SKM-1 treated with dmso at 0.1 percent for 144 hours (cell line): ENCODE measurements around the gene SLC5A12.
A peak's percentile ranks its signal among the peaks of the same experiment; 100 is the strongest.

Experiments
- DNase-seq: peaks from one replicate; lab custom pipeline; 2025; ENCODE audit not compliant: unreplicated experiment; lab: John Stamatoyannopoulos, UW

SLC5A12 gene

GRCh38 chr11:26721948-26722475 lies at the start of gene SLC5A12:
SLC5A12 (minus strand) TSS chr11:26722060; CDS start chr11:26721714, 346 bp downstream.
- no peak for DNase-seq

DNA sequence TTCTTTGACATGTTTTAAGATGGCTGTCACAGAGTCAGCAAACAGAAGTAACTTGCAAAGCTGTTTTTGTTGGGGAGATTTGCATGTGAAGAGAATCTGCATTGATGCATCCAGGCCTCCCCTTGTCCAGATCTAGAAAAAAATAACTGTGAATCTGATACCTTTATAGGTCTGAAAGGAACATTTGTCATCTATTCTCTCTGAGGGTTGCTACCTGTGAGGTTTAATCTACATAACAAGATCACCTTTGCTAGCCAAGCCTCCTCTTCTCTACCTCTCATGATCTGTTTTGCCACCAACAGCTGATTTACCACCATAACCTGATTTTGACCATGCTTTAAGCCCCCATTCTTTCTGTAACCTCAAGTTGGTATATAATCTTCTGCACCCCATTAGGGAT lies 47.2 kb upstream of the SLC5A12 start:
- no peak for DNase-seq

DNA sequence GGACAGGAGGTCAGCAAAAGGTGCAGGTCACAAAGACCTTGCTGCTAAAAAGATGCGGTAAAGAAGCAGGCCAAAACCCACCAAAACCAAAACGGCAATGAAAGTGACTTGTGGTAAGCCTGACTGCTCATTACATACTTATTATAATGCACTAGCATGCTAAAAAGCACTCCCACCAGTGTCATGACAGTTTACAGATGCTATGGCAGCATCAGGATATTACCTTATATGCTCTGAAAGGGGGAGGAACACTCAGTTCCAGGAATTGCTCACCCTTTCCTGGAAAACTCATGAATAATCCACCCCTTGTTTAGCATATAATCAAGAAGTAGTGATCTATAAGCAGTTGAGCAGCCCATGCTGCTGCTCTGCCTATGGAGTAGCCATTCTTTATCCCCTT lies 45.2 kb upstream of the SLC5A12 start:
- DNase-seq = no peak

GRCh38 chr11:26765323-26765722 lies 43.5 kb upstream of the SLC5A12 start:
- no peak for DNase-seq

DNA sequence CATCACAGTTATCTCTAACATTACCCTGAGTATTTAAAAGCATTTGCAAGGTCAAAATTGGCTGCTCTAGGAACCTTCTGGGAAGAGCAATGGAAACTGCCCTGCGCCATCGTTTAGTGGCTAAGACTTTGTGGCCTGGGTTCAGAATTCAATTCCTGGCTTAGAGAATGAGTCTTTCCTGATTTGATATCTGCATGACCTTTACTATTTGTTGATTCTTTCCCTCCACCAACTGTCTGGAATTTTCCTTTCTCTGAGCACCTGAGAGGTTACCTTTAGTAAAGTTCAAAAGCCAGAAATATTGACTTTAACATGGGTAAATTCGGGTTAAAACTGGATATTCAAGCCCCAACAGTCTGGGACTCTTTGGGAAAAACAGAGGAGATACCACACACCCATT lies 43.0 kb upstream of the SLC5A12 start:
- DNase-seq = no peak

- no peak for DNase-seq
Measured at GRCh38 chr11:26764315-26764714, 42.5 kb upstream of the SLC5A12 start.

- DNase-seq = no peak
Measured at GRCh38 chr11:26762089-26762488, 40.2 kb upstream of the SLC5A12 start.

DNA sequence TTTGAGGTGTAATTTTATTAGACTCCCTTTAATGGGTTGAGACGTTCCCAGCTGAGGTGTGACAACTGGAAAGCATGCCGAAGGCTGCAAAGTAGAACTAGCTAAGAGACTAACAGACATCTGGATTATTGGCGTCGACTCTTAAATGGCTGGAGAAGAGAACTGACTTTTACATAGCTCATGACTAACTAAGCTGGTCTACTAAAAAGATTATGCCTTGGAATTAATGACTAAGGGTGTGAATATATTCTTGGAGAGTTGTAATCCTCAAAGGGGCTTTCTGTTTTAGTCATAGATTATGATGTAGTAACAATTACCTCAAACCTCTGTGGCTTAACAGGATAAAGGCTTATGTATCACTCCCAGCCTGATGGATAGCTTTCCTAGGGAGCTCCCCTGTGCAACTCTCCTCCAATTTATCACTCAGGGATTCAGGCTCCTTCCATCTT lies 39.5 kb upstream of the SLC5A12 start:
- DNase-seq = no peak

- no peak for DNase-seq
Measured at GRCh38 chr11:26757995-26758394, 36.1 kb upstream of the SLC5A12 start.

DNA sequence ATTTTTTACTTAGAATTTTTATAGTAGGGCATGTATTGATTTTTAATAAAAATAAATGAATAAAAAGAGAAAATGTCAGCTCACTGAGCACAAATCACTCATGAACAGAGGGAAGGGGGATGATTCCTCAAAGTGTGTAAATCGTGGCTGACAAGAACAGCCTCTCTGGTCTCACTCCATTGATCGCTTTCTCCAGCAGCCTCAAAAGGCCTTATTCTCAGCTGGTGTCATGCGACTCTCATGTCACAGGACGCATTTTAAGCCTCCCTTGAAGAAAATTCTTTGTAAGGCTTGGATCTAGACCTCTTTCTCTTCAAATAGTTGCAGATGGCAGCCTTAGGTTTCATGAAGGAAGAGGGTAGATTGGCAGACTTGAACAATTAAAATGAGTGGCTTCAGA lies 33.9 kb upstream of the SLC5A12 start:
- DNase-seq = no peak

GRCh38 chr11:26753723-26754504 lies 32.1 kb upstream of the SLC5A12 start:
- peak; percentile 43 for DNase-seq

DNA sequence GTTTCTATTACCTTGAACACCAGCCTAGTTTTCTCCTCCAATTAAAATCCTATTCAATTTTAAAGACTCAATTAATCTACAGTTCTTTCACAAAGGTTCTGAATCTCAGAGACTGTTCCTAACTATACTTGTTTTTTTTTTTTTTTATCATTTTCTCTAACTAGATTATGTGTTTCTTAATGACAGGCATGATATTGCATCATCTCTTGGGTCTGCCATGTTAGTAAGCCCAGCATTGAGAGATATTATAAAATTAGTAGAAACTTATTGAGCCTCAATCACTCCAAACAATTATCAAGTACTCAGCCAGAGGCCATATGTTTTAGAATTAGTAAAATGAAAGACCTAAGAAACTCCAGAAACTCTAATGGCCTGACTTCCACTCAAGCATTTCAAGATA lies 28.1 kb upstream of the SLC5A12 start:
- DNase-seq = no peak

- no peak for DNase-seq
Measured at GRCh38 chr11:26743622-26744021, 21.8 kb upstream of the SLC5A12 start.

DNA sequence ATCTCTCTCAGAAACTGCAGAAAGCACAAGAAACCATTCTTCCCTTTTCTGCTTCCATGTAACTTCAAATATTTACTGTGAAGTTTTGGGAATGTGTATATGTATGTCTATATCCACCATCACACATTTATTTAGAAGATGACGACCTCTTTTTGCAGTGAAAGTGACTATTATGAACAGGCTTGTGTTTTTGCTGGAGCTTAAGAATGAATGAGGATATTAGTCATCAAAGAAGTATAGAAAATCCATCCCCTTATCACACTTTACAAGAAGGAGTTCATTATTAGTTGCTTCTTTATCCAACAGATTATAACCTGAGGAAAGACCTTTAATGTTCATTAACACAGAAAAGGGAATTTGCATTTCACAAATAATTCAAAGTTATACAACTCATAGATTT lies 21.1 kb upstream of the SLC5A12 start:
- no peak for DNase-seq

- DNase-seq = no peak
Measured at GRCh38 chr11:26741036-26741435, 19.2 kb upstream of the SLC5A12 start.

DNA sequence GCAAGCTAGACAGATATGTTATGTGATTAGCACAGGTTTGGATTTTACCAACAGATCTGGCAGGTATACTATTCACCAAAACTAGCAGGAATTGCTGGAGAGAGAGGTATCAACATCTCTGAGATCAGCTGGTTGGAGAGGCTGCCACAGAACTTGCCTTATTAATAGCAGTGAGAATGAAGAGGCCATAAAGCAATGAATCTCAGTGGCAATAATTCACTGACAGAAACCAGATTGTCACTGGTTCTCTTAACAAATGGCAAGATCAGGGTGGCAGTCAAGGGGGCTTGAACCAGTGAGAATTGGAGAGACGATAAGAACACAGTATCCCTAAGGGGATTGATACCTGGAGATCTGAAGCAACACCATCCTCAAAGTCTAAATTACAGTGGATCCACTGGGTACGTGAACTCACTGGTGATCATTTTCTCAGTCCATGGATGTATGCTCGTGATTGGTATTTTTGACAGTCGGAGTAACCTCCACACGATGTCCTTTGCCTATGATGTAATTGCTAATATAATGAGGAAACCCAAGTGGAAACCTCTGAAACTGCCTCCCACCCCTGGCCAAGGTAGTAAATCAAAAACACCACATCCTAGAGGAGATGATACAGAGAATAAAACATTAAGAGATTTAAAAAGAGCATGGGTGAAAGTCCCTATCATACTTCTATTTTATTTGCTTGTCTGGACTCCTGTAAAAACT lies 17.7 kb upstream of the SLC5A12 start:
- DNase-seq = no peak

- no peak for DNase-seq
Measured at GRCh38 chr11:26734691-26735090, 12.8 kb upstream of the SLC5A12 start.

DNA sequence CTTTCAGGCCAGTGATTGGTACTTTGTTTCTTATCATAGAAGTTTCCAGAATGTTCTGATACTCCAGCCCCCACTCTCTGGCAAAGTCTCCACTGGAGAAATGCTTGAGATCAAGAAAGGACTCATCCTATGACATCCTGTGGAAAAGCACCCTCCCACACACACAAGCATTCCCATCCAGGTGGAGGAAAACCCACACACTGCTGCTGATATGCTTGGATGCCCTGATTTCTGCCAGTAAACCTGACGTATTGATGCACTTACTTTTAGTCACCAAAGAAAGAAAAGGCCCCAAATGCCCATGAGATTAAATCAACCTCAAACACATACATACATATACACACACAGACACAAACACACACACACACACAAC lies 9.2 kb upstream of the SLC5A12 start:
- no peak for DNase-seq

GRCh38 chr11:26730414-26731083 lies 8.7 kb upstream of the SLC5A12 start:
- DNase-seq = no peak

DNA sequence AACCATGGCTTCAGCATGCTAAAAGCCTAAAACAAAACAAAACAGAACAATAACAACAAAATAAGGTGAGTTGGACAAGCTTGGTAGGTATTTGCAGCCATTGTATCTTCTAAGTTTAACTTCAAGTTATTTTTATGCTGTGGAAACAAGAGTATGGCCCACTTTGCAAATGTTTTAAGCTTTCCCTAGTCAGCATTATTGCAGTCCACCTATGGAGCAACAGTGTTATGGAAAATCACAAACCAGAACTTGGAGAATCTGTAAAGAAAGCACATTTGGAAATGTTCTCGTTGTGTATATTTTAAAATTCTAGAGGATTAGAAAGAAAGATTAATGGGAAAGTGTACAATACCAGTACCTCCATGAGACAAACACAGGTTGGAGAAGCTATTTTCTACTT lies 7.4 kb upstream of the SLC5A12 start:
- no peak for DNase-seq

DNA sequence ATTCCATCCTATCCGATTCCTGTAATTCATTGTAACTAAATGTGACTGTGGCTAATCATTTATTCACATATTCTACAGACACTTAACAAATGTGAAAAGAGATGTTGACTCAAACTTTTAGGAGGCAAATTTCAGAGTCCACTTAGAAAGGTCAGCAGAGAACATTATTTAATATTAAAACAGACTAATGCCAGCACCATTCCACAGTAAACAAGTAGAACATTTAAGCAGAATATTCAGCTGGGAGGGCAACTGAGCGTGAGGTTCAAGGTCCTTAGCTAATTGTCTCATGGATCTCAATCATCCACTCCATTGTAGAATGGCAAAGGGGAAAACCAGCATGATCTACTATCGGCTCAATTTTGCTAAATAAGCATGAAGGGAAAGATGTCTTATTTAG lies 5.1 kb upstream of the SLC5A12 start:
- DNase-seq = no peak

GRCh38 chr11:26719998-26720397 lies 1.9 kb downstream of the SLC5A12 start:
- no peak for DNase-seq
